Panc1 (cell line): ENCODE data around the gene MTR. TPM values are rescaled to one million over a fixed set of nuclear protein-coding genes. Genes with fewer than 3 reads are reported as not detected.

ENCODE experiments used
- ATAC-seq: fragments of 200-7000 bp; cut with Tn5 transposase; 2 replicates; pipeline ENCODE4 v1.9.1; 2020; ENCODE audit warnings: mild to moderate bottlenecking, moderate library complexity
- BruUV-seq: library from RNA; stranded (reverse); fragments of 400-500 nt; replicated peaks from 2 replicates; lab custom pipeline; 2021; lab: Mats Ljungman, UMichigan
- CTCF ChIA-PET: fragments of 300-600 bp; sonication (Branson Sonifier 250); formaldehyde crosslinking; loops from one replicate; lab custom pipeline; 2022; ENCODE audit warnings: antibody characterized with exemption; lab: Charles Lee
- POLR2A ChIA-PET: fragments of 300-600 bp; sonication (Branson Sonifier 250); formaldehyde crosslinking; loops from one replicate; lab custom pipeline; 2022; ENCODE audit warnings: antibody characterized with exemption; lab: Charles Lee
- DNase-seq: peaks from one replicate; pipeline ENCODE4 v3.0.0-alpha.2; 2010; ENCODE audit warnings: low read depth, low spot score
- H3K27ac ChIP-seq: 2 replicates; pipeline ENCODE4 v1.5.1; 2011; ENCODE audit warnings: mild to moderate bottlenecking, low read length, inconsistent platforms
- H3K27me3 ChIP-seq: fragments of 200-500 bp; sonication (Bioruptor generic); 2 replicates; pipeline ENCODE4 v1.6.0; 2014; ENCODE audit warnings: low read length, inconsistent platforms; ENCODE audit not compliant: control insufficient read depth, insufficient read depth
- H3K36me3 ChIP-seq: fragments of 200-500 bp; sonication (Bioruptor generic); 2 replicates; pipeline ENCODE4 v1.5.1; 2014; ENCODE audit warnings: inconsistent platforms, mild to moderate bottlenecking, low read length, moderate library complexity; ENCODE audit not compliant: control insufficient read depth, insufficient read depth
- H3K4me1 ChIP-seq: 2 replicates; pipeline ENCODE4 v1.5.1; 2011; ENCODE audit warnings: inconsistent platforms, mild to moderate bottlenecking, low read length, moderate library complexity; ENCODE audit not compliant: control insufficient read depth, insufficient read depth
- H3K4me3 ChIP-seq, 2 experiments: 2 replicates each; pipeline ENCODE4 v1.5.1; 2011 to 2012; ENCODE audit warnings: low read depth in 2 of 2, low read length in 2 of 2, mild to moderate bottlenecking in 2 of 2, inconsistent platforms in 1 of 2, moderate library complexity in 1 of 2
- H3K9me3 ChIP-seq: fragments of 200-500 bp; sonication (Bioruptor generic); 2 replicates; pipeline ENCODE4 v1.5.1; 2014; ENCODE audit warnings: low read depth, mild to moderate bottlenecking, inconsistent platforms, low read length, moderate library complexity; ENCODE audit not compliant: control insufficient read depth, insufficient read depth
- POLR2AphosphoS5 ChIP-seq: IDR thresholded peaks from 2 replicates; pipeline ENCODE4 v1.6.1; 2012; ENCODE audit warnings: mild to moderate bottlenecking, low read depth, low read length, moderate library complexity
- SIN3A ChIP-seq: IDR thresholded peaks from 2 replicates; pipeline ENCODE4 v1.6.1; 2012; ENCODE audit warnings: low read depth, mild to moderate bottlenecking, low read length, moderate library complexity, borderline replicate concordance; ENCODE audit not compliant: insufficient read depth
- TCF7L2 ChIP-seq: IDR thresholded peaks from 2 replicates; pipeline ENCODE4 v1.6.1; 2011; ENCODE audit warnings: mild to moderate bottlenecking, low read depth, low read length, inconsistent platforms
- in situ Hi-C: cut with HindIII; loops from 2 replicates; pipeline ENCODE4 v1.10.0; 2016; ENCODE audit warnings: low sequenced_read_pairs, low pct_unique_long_range_greater_than_20kb
- intact Hi-C: fragments of 100-400 bp; cut with micrococcal nuclease; formaldehyde crosslinking; loops from one replicate; pipeline ENCODE4 v1.10.0; 2022; ENCODE audit not compliant: unreplicated experiment
- total RNA-seq: library from RNA; stranded (reverse); gene quantifications from one replicate; pipeline ENCODE4 v1.2.1, GENCODE V29; 2021; ENCODE audit not compliant: unreplicated experiment
- TF ChIP-seq, protein P1 (sequence below): fragments of 450-650 bp; IDR thresholded peaks from 2 replicates; pipeline ENCODE4 v1.5.1; 2017; ENCODE audit warnings: mild to moderate bottlenecking
- TF ChIP-seq, protein P2 (sequence below), 2 experiments: IDR thresholded peaks; 2 replicates each; pipeline ENCODE4 v1.6.1; 2011 to 2012; ENCODE audit warnings: low read depth in 2 of 2, control low read depth in 1 of 2, low read length in 1 of 2, mild to moderate bottlenecking in 1 of 2, moderate library complexity in 1 of 2; ENCODE audit not compliant: insufficient read depth in 1 of 2

MTR gene
- total RNA-seq, 1 experiment from 2014 or later = 33.7 TPM

DNA sequence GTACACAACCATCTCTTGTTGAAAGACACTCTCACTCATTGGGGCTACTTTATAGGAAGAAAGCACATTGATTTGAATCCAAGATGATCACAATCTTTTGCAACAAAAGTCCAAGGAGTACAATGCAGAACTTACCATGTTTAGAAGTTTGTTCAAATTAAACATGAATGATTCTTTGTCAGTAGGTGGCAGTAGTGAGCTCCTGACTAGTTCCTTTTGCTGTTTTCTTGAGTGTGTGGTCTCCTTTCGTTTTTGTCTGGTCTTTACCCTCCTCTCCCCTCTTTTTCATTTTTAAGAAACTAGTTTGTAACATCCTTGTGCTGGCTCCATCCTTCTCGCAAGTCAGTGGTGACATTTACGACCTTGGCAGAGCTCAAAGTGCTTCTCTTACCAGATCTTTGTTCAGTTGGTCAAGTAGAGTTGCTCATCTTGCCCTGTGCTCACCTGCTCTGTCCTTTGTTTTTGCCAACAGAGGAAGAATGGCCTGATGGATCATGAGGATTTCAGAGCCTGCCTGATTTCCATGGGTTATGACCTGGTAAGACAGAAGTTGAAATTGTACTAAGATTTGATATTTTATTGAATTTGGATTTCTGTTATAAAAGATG, 35.7 kb upstream of the MTR start:
- intact Hi-C loops = no loop called here
- ChIA-PET CTCF (interaction anchor here (0.5 to 1.0 kb wide), 5 partner anchors 9 to 682 kb away, joined by 3 to 5 read pairs (median 4); no protein-coding TSS in a partner anchor), POLR2A (no interaction called here)
- Histone ChIP-seq H3K27me3 (no peaks in the 10 kb centered on the region), H3K4me1 (no peaks in the 10 kb centered on the region; the same call in 1 of the 2 replicates), H3K36me3 (no peaks in the 10 kb centered on the region), H3K9me3 (no peaks in the 10 kb centered on the region), H3K4me3 (no peak overlapping the region), H3K27ac (no peak overlapping the region)
- ATAC-seq = peak; percentile 64; the same call in 1 of the 2 replicates
- no TSS peak for BruUV-seq
- in situ Hi-C loops = no loop called here
- peak; percentile 45 for DNase-seq
- TF ChIP-seq, protein P1, sequence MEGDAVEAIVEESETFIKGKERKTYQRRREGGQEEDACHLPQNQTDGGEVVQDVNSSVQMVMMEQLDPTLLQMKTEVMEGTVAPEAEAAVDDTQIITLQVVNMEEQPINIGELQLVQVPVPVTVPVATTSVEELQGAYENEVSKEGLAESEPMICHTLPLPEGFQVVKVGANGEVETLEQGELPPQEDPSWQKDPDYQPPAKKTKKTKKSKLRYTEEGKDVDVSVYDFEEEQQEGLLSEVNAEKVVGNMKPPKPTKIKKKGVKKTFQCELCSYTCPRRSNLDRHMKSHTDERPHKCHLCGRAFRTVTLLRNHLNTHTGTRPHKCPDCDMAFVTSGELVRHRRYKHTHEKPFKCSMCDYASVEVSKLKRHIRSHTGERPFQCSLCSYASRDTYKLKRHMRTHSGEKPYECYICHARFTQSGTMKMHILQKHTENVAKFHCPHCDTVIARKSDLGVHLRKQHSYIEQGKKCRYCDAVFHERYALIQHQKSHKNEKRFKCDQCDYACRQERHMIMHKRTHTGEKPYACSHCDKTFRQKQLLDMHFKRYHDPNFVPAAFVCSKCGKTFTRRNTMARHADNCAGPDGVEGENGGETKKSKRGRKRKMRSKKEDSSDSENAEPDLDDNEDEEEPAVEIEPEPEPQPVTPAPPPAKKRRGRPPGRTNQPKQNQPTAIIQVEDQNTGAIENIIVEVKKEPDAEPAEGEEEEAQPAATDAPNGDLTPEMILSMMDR = peak; percentile 81
- no peak for TF ChIP-seq TCF7L2

DNA sequence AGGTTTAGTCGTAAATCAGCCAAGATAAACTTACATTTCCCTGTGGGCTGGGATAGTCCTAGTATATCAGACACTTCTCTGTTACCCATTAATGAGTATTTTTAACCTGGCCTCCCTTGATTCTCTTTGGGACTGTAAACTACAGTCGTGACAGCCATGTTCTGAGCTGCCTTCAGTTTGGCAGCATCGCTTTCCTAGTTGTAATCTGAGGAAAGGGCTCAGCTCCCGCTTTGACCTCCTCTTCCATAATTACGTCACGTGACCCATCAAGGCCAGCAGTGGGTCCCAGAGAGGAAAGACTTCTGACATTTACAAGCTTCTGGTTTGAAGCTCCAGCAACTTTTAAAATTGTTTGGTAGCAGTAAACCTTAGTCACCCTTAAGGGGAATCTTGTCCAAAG, 34.6 kb upstream of the MTR start:
- ChIA-PET CTCF (interaction anchor here (0.7 kb wide), 1 partner anchor 26 kb away, joined by 5 read pairs; no protein-coding TSS in a partner anchor), POLR2A (no interaction called here)
- ATAC-seq = no peak
- in situ Hi-C loops (no loop called here), intact Hi-C loops (loop anchor here (10.0 kb wide), 1 partner anchor 804 kb away; no protein-coding TSS in a partner anchor)
- Histone ChIP-seq H3K4me3 (no peak overlapping the region), H3K9me3 (no peaks in the 10 kb centered on the region), H3K4me1 (no peaks in the 10 kb centered on the region; the same call in 1 of the 2 replicates), H3K27me3 (no peaks in the 10 kb centered on the region), H3K36me3 (no peaks in the 10 kb centered on the region), H3K27ac (no peak overlapping the region)
- DNase-seq = no peak
- BruUV-seq = no TSS peak
- TF ChIP-seq SIN3A (no peak), TCF7L2 (no peak), POLR2AphosphoS5 (no peak)
- TF ChIP-seq, protein P2, sequence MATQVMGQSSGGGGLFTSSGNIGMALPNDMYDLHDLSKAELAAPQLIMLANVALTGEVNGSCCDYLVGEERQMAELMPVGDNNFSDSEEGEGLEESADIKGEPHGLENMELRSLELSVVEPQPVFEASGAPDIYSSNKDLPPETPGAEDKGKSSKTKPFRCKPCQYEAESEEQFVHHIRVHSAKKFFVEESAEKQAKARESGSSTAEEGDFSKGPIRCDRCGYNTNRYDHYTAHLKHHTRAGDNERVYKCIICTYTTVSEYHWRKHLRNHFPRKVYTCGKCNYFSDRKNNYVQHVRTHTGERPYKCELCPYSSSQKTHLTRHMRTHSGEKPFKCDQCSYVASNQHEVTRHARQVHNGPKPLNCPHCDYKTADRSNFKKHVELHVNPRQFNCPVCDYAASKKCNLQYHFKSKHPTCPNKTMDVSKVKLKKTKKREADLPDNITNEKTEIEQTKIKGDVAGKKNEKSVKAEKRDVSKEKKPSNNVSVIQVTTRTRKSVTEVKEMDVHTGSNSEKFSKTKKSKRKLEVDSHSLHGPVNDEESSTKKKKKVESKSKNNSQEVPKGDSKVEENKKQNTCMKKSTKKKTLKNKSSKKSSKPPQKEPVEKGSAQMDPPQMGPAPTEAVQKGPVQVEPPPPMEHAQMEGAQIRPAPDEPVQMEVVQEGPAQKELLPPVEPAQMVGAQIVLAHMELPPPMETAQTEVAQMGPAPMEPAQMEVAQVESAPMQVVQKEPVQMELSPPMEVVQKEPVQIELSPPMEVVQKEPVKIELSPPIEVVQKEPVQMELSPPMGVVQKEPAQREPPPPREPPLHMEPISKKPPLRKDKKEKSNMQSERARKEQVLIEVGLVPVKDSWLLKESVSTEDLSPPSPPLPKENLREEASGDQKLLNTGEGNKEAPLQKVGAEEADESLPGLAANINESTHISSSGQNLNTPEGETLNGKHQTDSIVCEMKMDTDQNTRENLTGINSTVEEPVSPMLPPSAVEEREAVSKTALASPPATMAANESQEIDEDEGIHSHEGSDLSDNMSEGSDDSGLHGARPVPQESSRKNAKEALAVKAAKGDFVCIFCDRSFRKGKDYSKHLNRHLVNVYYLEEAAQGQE (IDR thresholded peaks at IDR 0.05; ENCODE audit: insufficient read depth in 1 of 2, low read depth in 2 of 2, low read length in 1 of 2) = no peak
- TF ChIP-seq, protein P1 = no peak
